ENCODE results near the gene TRAPPC2B.

TRAPPC2B gene

GRCh38 chr19:57362997-57363687, at the start of gene TRAPPC2B, which contains the start of gene ZNF547:
Gene TRAPPC2B, plus strand, starts transcription at chr19:57363551. Its CDS starts 1,283 bp downstream, at chr19:57364834.
Gene ZNF547, plus strand, starts transcription at chr19:57363551. Its CDS starts 5,005 bp downstream, at chr19:57368556.
- ATAC-seq (ENCODE audit: low read depth), result peak; percentile 97
- no peaks in the 10 kb centered on the region for H3K27me3 ChIP-seq (ENCODE audit: insufficient read depth, poor library complexity, severe bottlenecking)
- H3K27ac ChIP-seq (ENCODE audit: poor library complexity, severe bottlenecking), result peak within 1 kb of the TSS; percentile 24
- no peaks in the 10 kb centered on the region for H3K9me3 ChIP-seq (ENCODE audit: severe bottlenecking)
- DNase-seq (ENCODE audit: low spot score), result peak; percentile 98
- H3K4me3 ChIP-seq (ENCODE audit: severe bottlenecking), result peak within 1 kb of the TSS; percentile 49
- TF ChIP-seq, protein P1, sequence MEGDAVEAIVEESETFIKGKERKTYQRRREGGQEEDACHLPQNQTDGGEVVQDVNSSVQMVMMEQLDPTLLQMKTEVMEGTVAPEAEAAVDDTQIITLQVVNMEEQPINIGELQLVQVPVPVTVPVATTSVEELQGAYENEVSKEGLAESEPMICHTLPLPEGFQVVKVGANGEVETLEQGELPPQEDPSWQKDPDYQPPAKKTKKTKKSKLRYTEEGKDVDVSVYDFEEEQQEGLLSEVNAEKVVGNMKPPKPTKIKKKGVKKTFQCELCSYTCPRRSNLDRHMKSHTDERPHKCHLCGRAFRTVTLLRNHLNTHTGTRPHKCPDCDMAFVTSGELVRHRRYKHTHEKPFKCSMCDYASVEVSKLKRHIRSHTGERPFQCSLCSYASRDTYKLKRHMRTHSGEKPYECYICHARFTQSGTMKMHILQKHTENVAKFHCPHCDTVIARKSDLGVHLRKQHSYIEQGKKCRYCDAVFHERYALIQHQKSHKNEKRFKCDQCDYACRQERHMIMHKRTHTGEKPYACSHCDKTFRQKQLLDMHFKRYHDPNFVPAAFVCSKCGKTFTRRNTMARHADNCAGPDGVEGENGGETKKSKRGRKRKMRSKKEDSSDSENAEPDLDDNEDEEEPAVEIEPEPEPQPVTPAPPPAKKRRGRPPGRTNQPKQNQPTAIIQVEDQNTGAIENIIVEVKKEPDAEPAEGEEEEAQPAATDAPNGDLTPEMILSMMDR (IDR thresholded peaks at IDR 0.05; ENCODE audit: poor library complexity, severe bottlenecking), result no peak
- no peaks in the 10 kb centered on the region for H3K4me1 ChIP-seq (ENCODE audit: insufficient read depth, poor library complexity, severe bottlenecking)
- peaks cover 5% of the 10 kb centered on the region for H3K36me3 ChIP-seq (ENCODE audit: low read depth)

GRCh38 chr19:57314146-57314545, 49.2 kb upstream of the TRAPPC2B start:
- Histone ChIP-seq H3K36me3 (ENCODE audit: low read depth) (no peaks in the 10 kb centered on the region), H3K27me3 (ENCODE audit: insufficient read depth, poor library complexity, severe bottlenecking) (no peaks in the 10 kb centered on the region), H3K4me1 (ENCODE audit: insufficient read depth, poor library complexity, severe bottlenecking) (no peaks in the 10 kb centered on the region), H3K9me3 (ENCODE audit: severe bottlenecking) (no peaks in the 10 kb centered on the region), H3K27ac (ENCODE audit: poor library complexity, severe bottlenecking) (no peak overlapping the region), H3K4me3 (ENCODE audit: severe bottlenecking) (no peak overlapping the region)
- TF ChIP-seq, protein P1 (IDR thresholded peaks at IDR 0.05; ENCODE audit: poor library complexity, severe bottlenecking), result no peak
- no peak for ATAC-seq (ENCODE audit: low read depth)
- DNase-seq (ENCODE audit: low spot score), result no peak

- ATAC-seq (ENCODE audit: low read depth) (no peak), DNase-seq (ENCODE audit: low spot score) (no peak)
- TF ChIP-seq, protein P1 (IDR thresholded peaks at IDR 0.05; ENCODE audit: poor library complexity, severe bottlenecking), result no peak
- Histone ChIP-seq H3K27ac (ENCODE audit: poor library complexity, severe bottlenecking) (no peak overlapping the region), H3K9me3 (ENCODE audit: severe bottlenecking) (no peaks in the 10 kb centered on the region), H3K4me1 (ENCODE audit: insufficient read depth, poor library complexity, severe bottlenecking) (peaks cover 5% of the 10 kb centered on the region), H3K4me3 (ENCODE audit: severe bottlenecking) (no peak overlapping the region), H3K36me3 (ENCODE audit: low read depth) (no peaks in the 10 kb centered on the region; the same call in 1 of the 2 replicates), H3K27me3 (ENCODE audit: insufficient read depth, poor library complexity, severe bottlenecking) (no peaks in the 10 kb centered on the region)
These were observed 45.8 kb upstream of the TRAPPC2B start for GRCh38 chr19:57317503-57317902.

- no peak for ATAC-seq (ENCODE audit: low read depth)
- Histone ChIP-seq H3K27ac (ENCODE audit: poor library complexity, severe bottlenecking) (peak overlapping the region; percentile 6), H3K36me3 (ENCODE audit: low read depth) (peaks cover 14% of the 10 kb centered on the region), H3K4me3 (ENCODE audit: severe bottlenecking) (peak overlapping the region; percentile 82), H3K9me3 (ENCODE audit: severe bottlenecking) (no peaks in the 10 kb centered on the region), H3K4me1 (ENCODE audit: insufficient read depth, poor library complexity, severe bottlenecking) (peaks cover 5% of the 10 kb centered on the region), H3K27me3 (ENCODE audit: insufficient read depth, poor library complexity, severe bottlenecking) (no peaks in the 10 kb centered on the region)
- TF ChIP-seq, protein P1 (IDR thresholded peaks at IDR 0.05; ENCODE audit: poor library complexity, severe bottlenecking), result no peak
- DNase-seq (ENCODE audit: low spot score), result no peak
These were observed 43.5 kb upstream of the TRAPPC2B start for GRCh38 chr19:57319869-57320179.

All from RWPE2 (cell line).